Adipocyte (in vitro differentiated cells): ENCODE measurements around the gene SOCS4.
"Not testable (repeated sequence)": the region's sequence is repeated elsewhere in the genome, so short reads cannot be mapped to it uniquely, and the experiment has no call there.

Experiments used
- DNase-seq: peaks from one replicate; pipeline ENCODE4 v3.0.0-alpha.2; 2015; ENCODE audit warnings: low read depth
- H3K27me3 ChIP-seq: replicated peaks from 2 replicates; pipeline ENCODE4 v1.7.0; 2013; ENCODE audit warnings: mild to moderate bottlenecking, low read length, moderate library complexity; ENCODE audit not compliant: control insufficient read depth, insufficient read depth
- H3K36me3 ChIP-seq: 2 replicates; pipeline ENCODE4 v1.7.0; 2013; ENCODE audit warnings: low read length, mild to moderate bottlenecking, moderate library complexity; ENCODE audit not compliant: control insufficient read depth, insufficient read depth, severe bottlenecking
- H3K4me1 ChIP-seq: 2 replicates; pipeline ENCODE4 v1.7.0; 2013; ENCODE audit warnings: mild to moderate bottlenecking, low read length, moderate library complexity; ENCODE audit not compliant: control insufficient read depth, insufficient read depth
- H3K4me3 ChIP-seq: 2 replicates; pipeline ENCODE4 v1.7.0; 2013; ENCODE audit warnings: mild to moderate bottlenecking, low read length, moderate library complexity
- H3K9ac ChIP-seq: 2 replicates; pipeline ENCODE4 v1.7.0; 2013; ENCODE audit warnings: mild to moderate bottlenecking, low read length, moderate library complexity
- H3K9me3 ChIP-seq: 2 replicates; pipeline ENCODE4 v1.7.0; 2013; ENCODE audit warnings: mild to moderate bottlenecking, low read length, moderate library complexity; ENCODE audit not compliant: control insufficient read depth

The SOCS4 gene

DNA sequence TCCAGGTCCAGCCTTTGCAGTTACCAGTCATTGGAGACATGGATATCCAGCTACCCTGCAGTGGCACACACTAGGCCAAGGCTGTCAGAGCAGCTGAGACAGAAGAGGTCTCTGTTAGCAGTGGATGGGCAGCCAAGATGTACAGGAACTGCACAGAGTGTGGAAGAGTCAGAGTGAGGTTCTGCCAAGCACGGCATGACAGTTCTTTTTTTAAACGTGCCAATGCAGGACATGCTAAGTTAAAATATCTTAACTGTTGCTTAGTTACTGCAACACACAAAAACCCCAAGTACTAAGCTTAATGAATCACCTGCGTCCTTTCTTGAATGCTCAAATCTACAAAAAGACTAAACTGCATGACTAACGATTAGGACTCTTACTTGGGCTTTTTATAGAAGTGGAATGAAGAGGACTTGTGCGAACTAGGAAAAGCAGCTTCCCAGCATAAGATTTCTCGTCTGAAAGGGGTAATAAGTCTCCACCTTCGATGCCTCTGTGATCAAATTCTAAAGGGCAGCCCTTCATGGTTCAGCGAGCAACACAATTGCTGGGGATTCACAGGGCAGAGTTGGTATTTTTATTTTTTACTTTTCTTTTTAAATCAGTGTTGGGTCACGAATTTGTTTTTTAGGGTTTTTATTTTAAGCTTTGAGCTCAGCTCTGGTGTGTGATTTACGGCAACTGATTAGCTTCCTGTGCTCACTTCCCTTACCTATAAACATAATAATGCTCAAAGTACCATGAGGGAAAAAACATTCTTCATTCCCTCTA is 45.0 kb downstream of the SOCS4 start:
- H3K4me1 ChIP-seq, result peaks cover 37% of the 10 kb centered on the region
- no peaks in the 10 kb centered on the region for H3K27me3 ChIP-seq
- no peaks in the 10 kb centered on the region for H3K9me3 ChIP-seq
- peak overlapping the region; percentile 44 for H3K9ac ChIP-seq
- peak overlapping the region; percentile 2 for H3K4me3 ChIP-seq
- DNase-seq, result peak; percentile 74
- H3K36me3 ChIP-seq, result no peaks in the 10 kb centered on the region

DNA sequence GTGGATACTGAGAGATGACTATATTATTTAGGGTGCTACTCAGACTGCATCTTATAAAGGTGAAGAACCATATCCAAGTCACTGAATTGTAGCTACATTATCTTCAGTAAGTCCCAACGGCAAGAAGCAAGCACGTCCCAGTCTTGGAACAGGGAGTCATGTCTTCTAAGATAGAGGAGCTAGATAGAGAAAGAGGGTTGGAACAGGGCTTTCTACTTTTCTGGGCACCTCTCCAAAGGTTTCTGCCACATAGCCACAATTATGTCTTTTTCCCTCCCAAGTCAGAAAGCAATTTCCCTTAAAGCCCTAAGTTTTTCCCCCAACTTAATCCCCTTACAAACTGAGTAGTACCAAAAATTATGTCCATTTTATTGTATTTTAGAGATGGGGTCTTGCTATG is 46.8 kb downstream of the SOCS4 start:
- H3K9ac ChIP-seq, result no peak overlapping the region
- peak; percentile 85 for DNase-seq
- peaks cover 43% of the 10 kb centered on the region for H3K4me1 ChIP-seq

GRCh38 chr14:55074662-55075061 is 47.6 kb downstream of the SOCS4 start:
- H3K27me3 ChIP-seq, result no peaks in the 10 kb centered on the region
- H3K9me3 ChIP-seq, result no peaks in the 10 kb centered on the region
- no peaks in the 10 kb centered on the region for H3K36me3 ChIP-seq
- peaks cover 43% of the 10 kb centered on the region for H3K4me1 ChIP-seq
- no peak for DNase-seq
- H3K9ac ChIP-seq, result no peak overlapping the region
- H3K4me3 ChIP-seq, result no peak overlapping the region

More for the DNA sequence above, 46.8 kb downstream of the SOCS4 start:
- H3K9me3 ChIP-seq, result no peaks in the 10 kb centered on the region
- H3K4me3 ChIP-seq, result peak overlapping the region; percentile 1
- no peaks in the 10 kb centered on the region for H3K36me3 ChIP-seq
- H3K27me3 ChIP-seq, result no peaks in the 10 kb centered on the region

GRCh38 chr14:55075628-55076175 is 48.7 kb downstream of the SOCS4 start:
- H3K36me3 ChIP-seq, result no peaks in the 10 kb centered on the region
- H3K9ac ChIP-seq, result no peak overlapping the region
- H3K9me3 ChIP-seq, result no peaks in the 10 kb centered on the region
- H3K4me1 ChIP-seq, result peaks cover 43% of the 10 kb centered on the region
- peak; percentile 63 for DNase-seq
- no peaks in the 10 kb centered on the region for H3K27me3 ChIP-seq
- H3K4me3 ChIP-seq, result no peak overlapping the region

DNA sequence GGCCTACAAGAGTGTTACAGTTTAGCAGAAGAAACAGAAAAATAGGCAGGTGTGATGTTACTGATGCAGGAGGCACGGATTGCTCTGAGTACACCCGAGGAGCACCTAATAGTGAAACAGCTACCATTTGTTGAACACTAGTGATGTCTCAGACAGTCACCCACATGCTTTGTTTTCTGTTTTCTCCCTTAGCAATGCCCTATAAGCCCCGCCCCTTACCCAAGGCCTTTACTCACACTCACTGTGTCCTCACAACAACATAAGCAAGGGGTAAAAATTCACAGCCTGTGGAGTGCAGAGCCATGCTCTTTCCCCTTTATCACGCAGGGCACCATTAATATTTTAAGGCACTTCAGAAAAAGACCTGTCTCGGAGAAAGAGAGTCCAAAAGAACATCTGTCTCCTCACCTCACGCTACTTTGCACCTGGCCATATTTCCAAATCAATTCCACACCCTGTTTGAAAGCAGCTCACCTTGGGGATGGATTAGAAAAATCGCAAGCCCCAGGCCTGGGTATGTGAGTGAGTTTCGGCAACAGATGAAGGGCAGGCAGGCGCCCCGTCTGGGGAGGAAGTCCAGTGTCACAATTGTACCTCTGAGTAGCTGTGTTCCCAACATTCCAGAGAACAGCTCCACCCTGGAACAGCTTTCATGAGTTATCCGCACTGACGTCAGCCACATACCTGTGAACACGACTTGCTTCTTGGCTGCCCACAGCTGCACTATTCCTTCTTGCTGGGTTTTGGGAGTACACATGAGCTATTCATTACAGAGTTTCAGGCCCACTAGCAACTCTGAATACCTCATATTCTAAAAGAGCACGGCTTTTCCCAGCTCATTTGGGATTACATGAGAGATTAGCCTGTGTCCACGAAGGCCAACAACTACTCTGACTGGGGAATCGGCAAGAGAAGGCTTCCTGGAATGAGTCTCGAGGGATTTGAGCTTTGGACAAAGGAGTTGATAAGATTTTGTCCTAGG is 50.4 kb downstream of the SOCS4 start:
- Histone ChIP-seq H3K27me3 (no peaks in the 10 kb centered on the region), H3K36me3 (no peaks in the 10 kb centered on the region), H3K4me1 (peaks cover 26% of the 10 kb centered on the region), H3K4me3 (no peak overlapping the region), H3K9ac (no peak overlapping the region), H3K9me3 (no peaks in the 10 kb centered on the region)
- DNase-seq, result no peak

- not testable (repeated sequence) for H3K9ac ChIP-seq, H3K36me3 ChIP-seq, H3K9me3 ChIP-seq, H3K4me3 ChIP-seq, DNase-seq, H3K27me3 ChIP-seq
- peaks cover 10% of the 10 kb centered on the region for H3K4me1 ChIP-seq
These were observed 52.9 kb downstream of the SOCS4 start for GRCh38 chr14:55079961-55080360.

- Histone ChIP-seq H3K36me3 (no peaks in the 10 kb centered on the region), H3K9me3 (no peaks in the 10 kb centered on the region), H3K4me1 (peaks cover 8% of the 10 kb centered on the region), H3K27me3 (no peaks in the 10 kb centered on the region), H3K4me3 (no peak overlapping the region), H3K9ac (no peak overlapping the region)
- DNase-seq, result no peak
These were observed 57.5 kb downstream of the SOCS4 start for GRCh38 chr14:55084401-55085059.

DNA sequence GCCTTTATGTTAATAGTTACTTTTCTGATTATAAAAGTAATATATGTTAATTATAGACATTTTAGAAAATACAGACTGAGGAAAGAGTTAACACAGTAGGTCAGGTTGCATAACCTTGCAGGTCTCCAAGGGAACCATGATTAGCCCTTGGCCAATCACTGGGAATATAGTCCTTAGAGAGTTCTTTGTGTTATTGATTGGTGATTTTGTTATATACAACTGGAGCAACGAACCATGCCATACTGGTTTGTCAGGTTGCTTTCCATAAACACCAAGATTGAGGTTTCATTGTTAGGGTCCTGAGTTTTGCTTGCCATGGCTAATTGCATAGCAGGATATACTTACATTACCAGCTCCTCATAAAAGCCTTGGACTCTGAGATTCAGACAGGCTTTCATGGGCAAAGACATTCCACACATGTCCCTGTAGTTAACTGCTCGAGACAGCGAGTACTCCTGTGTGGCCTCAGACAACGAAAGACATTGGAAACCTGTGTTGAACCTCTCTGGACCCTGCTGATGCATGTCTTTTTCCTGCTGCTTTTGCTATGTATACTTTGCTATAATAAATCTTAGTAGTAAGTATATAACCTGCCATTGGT is 58.1 kb downstream of the SOCS4 start:
- Histone ChIP-seq H3K27me3 (no peaks in the 10 kb centered on the region), H3K9me3 (no peaks in the 10 kb centered on the region), H3K4me1 (peaks cover 8% of the 10 kb centered on the region), H3K36me3 (no peaks in the 10 kb centered on the region), H3K9ac (no peak overlapping the region), H3K4me3 (no peak overlapping the region)
- no peak for DNase-seq

DNA sequence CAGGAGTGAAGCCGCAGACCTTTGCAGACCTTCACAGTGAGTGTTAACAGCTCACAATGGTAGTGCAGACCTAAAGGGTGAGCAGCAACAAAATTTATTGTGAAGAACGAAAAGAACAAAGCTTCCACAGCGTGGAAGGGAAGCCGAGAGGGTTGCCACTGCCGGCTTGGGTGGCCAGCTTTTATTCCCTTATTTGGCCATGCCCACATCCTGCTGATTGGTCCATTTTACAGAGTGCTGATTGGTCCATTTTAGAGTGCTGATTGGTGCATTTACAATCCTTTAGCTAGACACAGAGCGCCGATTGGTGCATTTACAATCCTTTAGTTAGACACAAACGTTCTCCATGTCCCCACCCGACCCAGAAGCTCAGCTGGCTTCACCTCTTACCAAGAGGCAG is 59.9 kb downstream of the SOCS4 start:
- Histone ChIP-seq H3K4me1 (peaks cover 8% of the 10 kb centered on the region), H3K9me3 (no peaks in the 10 kb centered on the region)

GRCh38 chr14:55088356-55088755 is 61.3 kb downstream of the SOCS4 start:
- H3K9me3 ChIP-seq, result no peaks in the 10 kb centered on the region
- H3K4me1 ChIP-seq, result peaks cover 8% of the 10 kb centered on the region
- H3K36me3 ChIP-seq, result no peaks in the 10 kb centered on the region
- no peaks in the 10 kb centered on the region for H3K27me3 ChIP-seq
- H3K4me3 ChIP-seq, result no peak overlapping the region
- H3K9ac ChIP-seq, result no peak overlapping the region
- no peak for DNase-seq

More for the DNA sequence above, 59.9 kb downstream of the SOCS4 start:
- DNase-seq, result no peak
- Histone ChIP-seq H3K4me3 (no peak overlapping the region), H3K9ac (no peak overlapping the region), H3K36me3 (no peaks in the 10 kb centered on the region), H3K27me3 (no peaks in the 10 kb centered on the region)
